ENCODE data around the gene IFNG-AS1.
A peak's percentile ranks its signal among the peaks of the same experiment; 100 is the strongest.

The IFNG-AS1 gene

DNA sequence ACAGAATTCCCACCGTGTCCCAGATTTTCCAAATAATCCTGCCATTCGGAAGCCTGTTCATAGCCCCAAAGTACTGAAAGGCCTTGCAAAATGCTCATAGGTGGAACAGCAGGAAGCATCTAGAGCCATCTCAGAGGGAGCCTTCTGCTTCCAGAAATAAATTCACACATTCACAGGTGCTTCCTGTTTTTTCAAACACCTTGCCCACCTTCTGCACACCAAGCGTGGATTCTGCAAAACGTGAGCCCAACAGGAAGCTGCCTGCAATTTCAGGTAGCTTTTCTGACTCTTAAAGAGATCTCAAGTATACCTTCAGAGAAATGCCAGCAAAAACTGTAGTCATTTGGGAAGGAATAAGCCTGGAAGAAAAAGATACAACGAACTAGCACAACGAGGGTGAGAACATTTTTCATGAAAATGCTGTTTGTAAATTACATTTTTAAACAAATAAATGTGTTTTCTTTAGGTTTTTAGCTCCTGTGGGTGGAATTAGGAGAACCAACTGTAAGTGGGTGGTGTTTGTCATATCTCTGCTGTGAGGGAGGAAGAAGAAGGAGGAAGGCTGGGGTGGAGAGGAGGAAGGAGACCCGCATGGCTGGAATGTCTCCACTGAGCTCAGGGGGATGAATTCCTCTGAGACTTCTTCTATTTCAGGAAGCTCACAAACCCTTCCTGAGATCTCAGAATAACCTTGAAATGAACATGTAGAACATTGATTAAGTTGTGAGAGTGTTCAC is at the start of gene IFNG-AS1:
TSS of gene IFNG-AS1 (plus strand) at position 264 of the 737 bp plus-strand sequence.
- intact Hi-C loops (cut with DNase I) = no loop called here
- no peak for DNase-seq

DNA sequence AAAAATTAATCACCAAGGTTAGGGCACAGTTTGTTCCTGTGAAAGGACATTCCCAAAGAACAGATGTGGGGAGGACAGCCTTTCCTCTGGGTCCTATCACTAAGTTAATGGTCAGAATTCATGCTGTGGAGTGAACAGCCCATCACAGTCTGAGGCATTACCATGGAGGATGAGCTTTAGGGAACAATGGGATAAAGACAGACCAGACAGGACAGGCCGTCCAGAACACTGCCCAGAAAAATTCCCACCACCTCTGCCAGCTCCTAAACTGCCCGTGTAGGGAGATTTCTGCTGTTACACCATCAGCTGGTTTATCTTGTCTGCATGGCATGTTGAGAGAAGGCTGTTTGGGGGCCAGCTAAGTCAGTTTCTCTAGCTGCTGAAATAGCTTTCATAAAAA is 49.6 kb upstream of the IFNG-AS1 start:
- DNase-seq = no peak
- intact Hi-C loops (cut with DNase I) = loop anchor here (5.0 to 10.0 kb wide), 3 partner anchors 305 to 587 kb away; no protein-coding TSS in a partner anchor

DNA sequence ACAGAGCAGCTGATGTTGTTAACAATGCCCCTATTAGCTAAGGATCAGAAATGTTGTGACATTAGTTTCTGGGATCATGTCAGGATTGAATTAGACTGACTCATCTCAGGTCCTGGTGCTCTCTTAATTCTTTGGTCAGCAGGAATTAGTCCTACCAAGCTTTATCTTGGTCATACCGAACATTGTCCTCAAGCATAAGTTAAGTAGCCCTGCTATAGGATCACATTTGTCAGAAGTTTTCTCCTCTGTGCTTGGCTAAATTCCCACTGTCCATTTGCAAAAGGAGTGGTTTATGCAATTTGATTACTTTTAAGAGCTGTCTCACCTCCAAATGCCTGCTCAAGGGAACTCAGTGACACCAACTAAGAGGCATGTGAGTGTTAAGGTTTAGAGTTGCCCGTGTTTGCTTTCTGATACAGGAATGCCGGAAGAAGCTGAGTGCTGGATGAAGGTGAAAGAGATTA is 48.4 kb upstream of the IFNG-AS1 start:
- intact Hi-C loops (cut with DNase I) = loop anchor here (5.0 to 10.0 kb wide), 3 partner anchors 306 to 589 kb away; no protein-coding TSS in a partner anchor
- no peak for DNase-seq

DNA sequence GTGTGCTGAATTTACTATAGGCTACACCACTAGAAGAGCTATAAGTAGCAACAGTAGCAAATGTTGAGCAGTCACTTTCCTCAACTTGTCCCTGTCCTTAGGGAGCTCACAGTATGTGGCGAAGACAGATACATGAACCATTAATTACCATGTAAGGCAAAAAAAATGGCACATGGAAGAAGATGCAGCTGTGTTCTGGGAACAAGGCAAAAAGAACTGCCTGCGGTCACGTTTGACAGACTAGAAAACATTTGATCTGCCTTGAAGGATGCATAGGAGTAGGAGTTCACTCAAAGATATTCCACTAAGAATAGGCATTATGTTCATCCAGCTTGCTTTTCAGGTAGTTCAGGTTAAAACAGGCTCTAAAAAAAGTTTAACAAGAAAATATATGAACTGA is 46.5 kb upstream of the IFNG-AS1 start:
- no peak for DNase-seq
- intact Hi-C loops (cut with DNase I) = loop anchor here (5.0 to 10.0 kb wide), 3 partner anchors 308 to 590 kb away; no protein-coding TSS in a partner anchor

DNA sequence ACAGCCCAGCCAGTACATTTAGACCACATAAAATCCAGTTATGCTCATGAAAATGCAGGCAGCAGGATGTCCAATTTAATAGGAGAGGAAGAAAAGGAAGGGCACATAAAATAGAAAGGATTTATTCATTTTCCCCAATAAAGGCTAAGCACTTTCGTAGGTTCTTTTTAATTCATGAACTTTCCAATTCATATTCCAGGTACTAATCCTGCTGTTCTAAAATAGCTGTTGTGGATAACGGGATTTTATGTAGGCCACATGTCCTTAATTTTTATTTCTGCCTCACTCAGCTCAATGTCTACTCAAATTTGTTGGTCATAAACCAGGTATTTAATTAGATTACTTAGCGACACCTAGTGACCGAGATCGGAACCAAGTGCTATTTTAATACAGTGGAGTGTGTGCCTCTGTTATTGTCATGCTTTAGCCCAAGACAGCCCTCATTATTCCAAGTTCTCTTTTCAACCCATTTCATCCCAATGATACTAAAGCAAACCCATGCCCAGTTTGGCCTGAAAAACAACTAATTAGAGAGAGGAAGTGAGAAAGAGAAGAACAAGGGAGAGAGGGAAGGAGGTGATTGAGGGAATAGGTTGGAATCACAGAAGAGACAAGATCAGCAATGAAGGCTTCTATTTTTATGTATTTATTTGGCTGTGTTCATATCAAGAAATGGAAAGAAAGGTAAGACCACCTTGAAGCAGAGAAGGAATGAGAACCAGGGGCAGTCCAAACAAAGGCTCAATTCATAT is 45.9 kb upstream of the IFNG-AS1 start:
- intact Hi-C loops (cut with DNase I) = loop anchor here (5.0 to 10.0 kb wide), 3 partner anchors 309 to 591 kb away; no protein-coding TSS in a partner anchor
- DNase-seq = peak in 38 of 42 donors; percentile 11 to 91 (median 70)

DNA sequence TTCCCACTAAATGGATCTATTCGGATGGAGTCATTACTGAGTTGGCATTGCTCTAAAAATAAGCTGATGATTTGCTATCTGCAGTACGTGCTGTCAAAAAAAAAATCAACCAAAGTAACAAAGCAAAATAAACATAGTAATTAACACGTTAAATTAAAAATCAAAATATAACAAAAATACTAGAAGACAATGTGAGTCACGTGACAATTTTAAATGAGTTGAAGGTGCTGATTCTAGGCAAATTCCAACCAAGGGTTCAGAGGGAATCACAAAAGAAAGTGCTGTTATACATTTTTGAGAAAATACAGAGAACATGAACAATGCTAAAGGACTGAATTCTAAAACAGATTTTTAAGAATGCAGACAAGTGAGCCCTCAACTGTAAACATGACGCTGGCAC is 45.2 kb upstream of the IFNG-AS1 start:
- intact Hi-C loops (cut with DNase I) = loop anchor here (5.0 to 10.0 kb wide), 3 partner anchors 309 to 592 kb away; no protein-coding TSS in a partner anchor
- DNase-seq = no peak

DNA sequence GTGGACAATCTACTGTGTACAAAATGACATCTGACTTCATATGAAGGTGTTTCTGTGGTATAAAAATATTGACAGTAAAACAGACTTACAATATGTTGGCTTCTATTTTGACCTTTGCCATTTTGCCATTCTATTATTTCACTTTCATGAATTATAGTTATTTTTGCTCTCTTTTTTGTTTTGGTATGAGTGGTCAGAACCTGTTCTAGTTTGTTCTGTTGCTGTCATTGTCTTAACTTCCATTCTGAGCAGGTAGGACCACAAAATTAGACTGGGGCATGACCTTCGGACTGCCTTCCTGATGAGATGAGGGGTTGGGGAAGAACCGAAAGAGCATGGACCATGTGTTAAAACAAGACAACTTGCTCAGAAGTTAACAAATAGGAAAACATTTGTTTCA is 36.5 kb upstream of the IFNG-AS1 start:
- no peak for DNase-seq
- intact Hi-C loops (cut with DNase I) = no loop called here

DNA sequence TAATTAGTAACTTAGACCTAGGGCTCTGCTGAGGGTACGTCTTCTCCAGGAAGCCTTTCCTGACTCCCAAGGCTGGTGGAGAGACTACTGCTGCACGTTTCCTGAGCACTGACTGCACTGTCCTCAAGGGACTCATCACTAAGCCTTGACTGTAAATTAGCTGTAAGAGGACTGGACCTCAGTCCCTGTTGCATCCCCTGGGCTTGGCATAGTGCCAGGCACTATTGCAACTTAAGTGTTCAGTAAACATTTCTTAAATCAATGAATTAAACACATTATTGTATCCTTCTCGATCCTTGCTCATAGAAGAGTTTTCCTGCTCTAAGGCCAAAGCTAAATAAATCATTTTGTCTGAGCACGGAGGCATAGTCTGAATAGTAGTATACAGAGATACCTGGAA is 31.9 kb upstream of the IFNG-AS1 start:
- intact Hi-C loops (cut with DNase I) = no loop called here
- no peak for DNase-seq

DNA sequence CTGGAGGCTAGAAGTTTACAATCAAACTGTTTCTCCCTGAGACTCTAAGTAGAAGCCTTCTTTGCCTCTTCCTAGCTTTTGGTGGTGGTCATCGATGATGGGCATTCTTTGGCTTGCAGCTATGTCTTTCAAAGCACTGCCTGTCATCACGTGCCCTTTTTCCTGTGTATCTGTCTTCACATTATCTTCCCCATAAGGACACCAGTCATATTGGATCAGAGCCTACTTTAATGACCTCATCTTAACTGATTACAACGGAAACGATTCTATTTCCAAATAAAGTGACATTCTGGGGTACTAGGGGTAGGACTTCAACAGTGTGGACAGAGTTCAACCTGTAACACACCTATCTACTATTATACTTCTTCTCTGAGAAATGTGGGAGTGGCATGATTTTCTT is 31.1 kb upstream of the IFNG-AS1 start:
- no peak for DNase-seq
- intact Hi-C loops (cut with DNase I) = no loop called here

DNA sequence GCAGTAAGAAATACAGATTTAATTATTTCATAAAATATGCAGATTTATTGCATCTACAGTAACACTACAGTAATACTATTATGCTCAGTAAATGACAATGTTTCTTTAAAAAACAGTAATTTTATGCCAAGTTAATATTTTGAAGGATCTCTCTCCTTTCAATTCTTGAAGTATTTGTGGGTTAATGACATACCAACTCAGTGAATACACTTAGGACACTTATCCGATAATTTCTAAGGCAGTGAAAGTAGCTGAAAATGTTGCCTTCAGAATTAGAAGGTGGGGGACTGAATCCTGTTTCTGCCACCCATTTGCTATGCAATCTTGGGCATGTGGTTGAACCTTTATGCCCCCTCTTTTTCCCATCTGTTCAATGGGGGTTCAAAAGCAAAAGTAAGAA is 24.8 kb upstream of the IFNG-AS1 start:
- intact Hi-C loops (cut with DNase I) = no loop called here
- DNase-seq = no peak

DNA sequence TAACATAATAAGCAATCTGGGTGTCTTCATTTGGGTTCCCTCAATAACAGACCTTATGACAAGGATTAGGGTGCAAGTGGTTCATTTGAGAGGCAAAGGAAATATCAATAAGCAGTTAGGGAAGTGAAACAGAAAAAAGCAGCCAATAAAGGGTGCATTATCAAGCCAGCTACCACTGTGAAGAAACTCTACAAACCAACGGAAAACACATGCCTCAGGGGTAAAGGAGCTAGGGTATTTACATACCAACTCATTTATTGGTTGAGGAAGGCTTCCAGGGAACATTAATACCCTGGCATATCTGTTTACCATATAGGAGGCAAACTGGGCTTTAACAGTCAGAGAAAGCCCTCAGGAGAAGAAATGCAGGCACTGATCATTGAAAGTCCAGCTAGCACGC is 22.7 kb upstream of the IFNG-AS1 start:
- intact Hi-C loops (cut with DNase I) = no loop called here
- no peak for DNase-seq

DNA sequence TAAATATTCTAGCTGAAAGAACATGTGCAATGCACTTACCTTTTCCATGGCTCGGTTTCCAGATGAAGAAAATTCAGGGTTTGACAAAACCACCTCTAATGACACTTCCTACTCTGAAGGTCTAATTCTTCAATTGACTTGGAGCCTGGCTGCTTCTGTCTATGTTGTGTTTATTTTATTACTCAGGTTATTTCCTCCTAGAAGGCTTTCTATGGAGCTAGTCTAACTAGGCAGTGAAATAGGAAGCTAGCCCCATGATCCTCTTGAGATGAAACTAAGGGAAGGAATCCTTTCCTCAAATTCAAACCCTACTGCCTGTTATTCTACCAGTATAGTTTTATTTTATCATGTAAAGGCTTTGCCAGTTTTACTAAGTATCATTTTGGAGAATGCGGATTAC is 20.9 kb upstream of the IFNG-AS1 start:
- intact Hi-C loops (cut with DNase I) = no loop called here

DNA sequence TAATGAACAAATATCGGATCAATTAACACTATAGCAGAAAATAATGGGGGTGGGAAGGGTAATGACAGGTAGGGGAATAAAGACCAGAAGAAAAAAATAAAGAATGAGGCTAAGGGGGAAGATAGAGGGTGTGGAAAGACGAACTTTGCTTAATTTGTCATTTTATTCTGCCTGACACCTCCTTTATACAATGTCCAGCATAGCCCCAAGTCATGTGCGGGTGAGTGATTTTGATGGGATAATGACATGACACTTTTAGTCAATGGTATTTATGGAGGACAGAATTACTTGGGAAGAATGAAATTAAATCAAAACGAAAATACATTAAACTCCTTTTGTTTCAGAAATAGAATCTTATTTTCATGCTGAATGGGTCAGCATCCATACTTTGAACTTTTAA is 20.5 kb upstream of the IFNG-AS1 start:
- intact Hi-C loops (cut with DNase I) = no loop called here
- DNase-seq = no peak

More for the DNA sequence above, 20.9 kb upstream of the IFNG-AS1 start:
- DNase-seq = no peak

DNA sequence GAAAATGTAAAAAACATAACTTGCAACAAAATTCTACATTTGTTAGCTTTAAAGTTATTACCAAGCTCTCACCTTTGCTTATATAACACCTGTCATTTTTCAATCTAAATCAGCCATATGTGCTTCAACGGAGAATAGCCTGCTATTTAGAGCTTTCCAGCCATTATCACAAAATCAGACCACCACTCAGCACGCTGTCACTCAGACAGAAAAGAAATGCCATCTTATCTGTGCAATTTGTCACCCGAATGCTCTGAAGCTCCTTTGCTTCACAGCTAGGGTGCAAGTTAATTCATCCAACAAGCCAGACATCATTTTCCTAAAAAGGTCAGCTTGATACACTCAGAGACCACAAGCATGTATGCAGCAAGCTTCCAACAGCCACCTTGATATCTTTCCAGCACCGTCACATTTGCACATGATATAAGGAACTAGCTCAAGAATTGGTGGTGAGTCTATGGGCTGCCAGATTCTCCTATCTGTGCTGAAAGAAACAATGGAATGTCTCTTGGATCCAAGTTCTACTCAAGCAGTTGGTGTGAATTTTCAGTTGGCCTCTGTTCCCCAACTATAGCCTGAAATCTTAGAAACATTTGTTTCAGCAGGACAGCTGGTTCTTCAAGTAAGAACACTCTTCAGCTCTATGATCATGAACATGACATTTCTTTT is 20.0 kb upstream of the IFNG-AS1 start:
- no peak for DNase-seq
- intact Hi-C loops (cut with DNase I) = no loop called here

DNA sequence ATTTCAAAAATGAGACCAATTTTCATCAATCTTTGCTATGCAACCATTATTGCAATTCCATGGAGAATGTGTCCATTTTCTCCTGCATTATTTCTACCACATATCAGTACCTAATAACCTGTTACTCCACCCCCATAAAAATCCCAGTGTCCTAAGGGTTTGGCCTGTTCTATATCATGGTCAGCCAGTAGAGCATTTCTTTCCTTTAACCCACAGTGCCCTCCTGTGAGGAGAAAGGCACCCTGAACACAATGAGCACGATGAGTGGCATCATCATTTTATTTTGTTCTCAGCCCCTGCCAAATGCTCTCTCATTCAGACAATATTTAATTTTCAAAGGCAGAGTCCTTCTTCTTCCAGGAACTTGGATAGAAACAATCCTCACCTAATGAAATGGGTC is 11.6 kb upstream of the IFNG-AS1 start:
- intact Hi-C loops (cut with DNase I) = no loop called here
- DNase-seq = no peak

DNA sequence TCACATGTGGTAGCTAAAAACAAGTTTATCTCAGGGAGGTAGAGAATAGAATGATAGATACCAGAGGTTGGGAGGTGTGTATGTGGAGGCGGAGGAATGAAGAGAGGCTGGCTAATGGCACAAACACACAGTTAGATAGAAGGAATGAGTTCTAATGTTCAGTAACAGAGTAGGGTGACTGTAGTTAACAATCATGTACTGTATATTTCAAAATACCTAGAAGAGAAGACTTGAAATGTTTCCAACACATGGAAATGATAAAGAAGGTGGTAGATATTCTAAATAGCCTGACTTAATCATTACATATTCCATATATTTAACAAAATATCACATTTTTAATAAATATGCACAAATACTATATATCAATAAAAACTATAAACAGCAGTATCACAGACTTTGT is 8.9 kb upstream of the IFNG-AS1 start:
- DNase-seq = no peak
- intact Hi-C loops (cut with DNase I) = no loop called here

DNA sequence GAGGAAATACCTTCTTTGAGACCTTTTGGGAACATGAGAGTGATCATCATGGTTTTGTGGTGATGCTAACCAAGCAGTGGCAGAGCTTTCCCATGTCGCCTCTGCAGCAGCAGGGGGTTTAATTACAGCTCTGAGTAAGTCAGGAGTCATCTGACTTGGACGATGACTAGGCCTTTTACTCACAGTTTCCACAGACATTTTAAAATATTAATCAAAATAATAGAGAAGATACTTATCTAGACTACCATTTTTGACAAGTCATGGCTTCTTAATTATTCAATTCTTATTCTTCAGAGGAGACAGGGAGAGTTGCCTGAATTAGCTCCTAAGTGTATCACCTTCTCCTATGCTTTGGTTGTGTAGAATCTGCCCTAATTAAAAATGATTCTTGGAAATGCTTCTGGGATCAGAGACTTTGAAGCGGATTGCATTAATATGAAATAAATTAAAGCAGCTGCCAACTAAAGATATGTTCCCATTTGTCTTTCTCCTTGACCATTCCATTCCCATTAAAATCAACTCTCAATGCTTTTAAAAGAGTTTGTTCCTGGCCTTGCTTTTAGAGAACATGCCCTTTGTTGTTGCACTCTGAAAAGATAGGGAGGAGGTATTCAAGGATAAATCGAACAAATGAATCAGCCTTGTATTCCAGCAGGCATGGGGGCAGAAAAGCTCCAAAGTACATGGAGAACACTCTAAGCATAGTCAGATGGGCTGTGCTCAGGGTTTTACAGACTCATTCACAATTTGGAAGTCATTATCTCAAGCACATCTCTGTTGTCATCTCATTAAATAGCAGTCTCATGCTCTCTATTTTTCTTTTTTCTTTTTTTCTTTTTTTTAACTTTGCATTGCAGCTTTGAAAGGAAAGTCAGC is 7.7 kb upstream of the IFNG-AS1 start:
- intact Hi-C loops (cut with DNase I) = no loop called here
- peak in 10 of 42 donors; percentile 2 to 43 (median 16) for DNase-seq

DNA sequence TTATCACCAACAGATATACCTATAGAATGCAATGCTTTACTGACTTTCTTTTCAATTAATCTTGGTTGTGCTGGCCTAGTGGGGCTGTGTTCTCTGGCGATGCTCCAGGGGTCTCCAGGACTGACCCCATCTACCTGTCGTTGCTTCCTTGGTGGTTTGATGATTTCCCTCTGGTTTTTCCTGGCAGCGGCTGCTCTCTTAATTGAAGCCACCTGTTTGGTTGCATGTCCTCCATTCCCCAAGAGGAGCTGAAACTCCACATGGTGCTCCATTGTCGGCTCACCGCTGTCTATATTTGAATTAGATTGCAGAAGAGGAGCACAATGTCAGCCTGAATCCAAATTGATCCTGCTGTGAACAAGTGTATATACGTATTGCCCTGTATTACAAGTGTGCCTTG is 7.1 kb upstream of the IFNG-AS1 start:
- intact Hi-C loops (cut with DNase I) = no loop called here
- no peak for DNase-seq

DNA sequence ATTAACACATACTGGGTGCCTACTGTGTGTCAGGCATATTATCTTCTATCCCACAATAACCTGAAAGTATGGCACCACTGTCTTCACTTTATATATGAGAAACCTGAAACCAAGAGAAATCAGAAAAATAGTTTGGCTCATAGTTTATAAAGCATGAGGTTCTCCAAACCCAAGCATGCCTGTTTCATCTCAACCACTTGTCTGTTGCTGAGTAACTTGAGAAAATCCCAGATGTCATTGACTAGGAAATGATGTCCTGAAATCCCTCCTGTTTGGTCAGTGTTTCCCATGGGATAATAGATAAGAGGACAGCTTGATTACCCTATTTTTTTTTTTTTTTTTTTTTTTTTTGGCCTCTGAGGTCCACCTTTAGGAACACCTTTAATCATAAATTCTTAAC is 2.6 kb upstream of the IFNG-AS1 start:
- intact Hi-C loops (cut with DNase I) = no loop called here
- DNase-seq = no peak

Data from head of caudate nucleus (tissue), 42 donors.